ENCODE results near the gene SEPTIN3. TPM values are rescaled to one million over a fixed set of nuclear protein-coding genes. Genes with fewer than 3 reads are reported as not detected.

The SEPTIN3 gene
- total and polyA plus RNA-seq, 9 of the 15 experiments (the other 6 are each of a cell fraction or from before 2014, with no cell fraction given): 0.06 TPM; not detected in 8

DNA sequence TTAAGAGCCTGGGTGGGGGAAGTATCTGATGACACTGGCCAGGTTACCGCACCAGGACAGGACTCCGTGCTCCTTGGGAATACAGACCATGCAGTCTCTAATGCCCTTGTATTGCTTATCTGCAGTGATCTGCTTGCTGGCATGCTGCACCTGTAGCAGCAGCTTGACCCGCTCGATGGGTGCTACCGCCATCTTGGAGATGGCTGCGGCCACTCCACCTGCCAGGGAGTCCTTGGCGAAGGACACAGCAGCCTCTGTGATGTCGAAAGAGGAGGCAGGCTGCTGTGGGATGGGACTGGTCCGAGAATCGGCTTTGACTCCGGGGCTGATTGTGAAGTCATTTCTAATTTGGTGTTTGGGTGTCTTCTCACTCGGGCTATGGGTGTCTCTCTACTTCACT lies 32.5 kb downstream of the SEPTIN3 start:
- Histone ChIP-seq H3K4me3 (no peak overlapping the region), H3K9ac (ENCODE audit: insufficient read depth in 1 of 2, low read depth in 2 of 2, low read length in 2 of 2) (0 out of 4 replicates have a peak overlapping the region, but pooled peaks of 1 of the 2 experiments have one; percentile 26), H3K36me3 (ENCODE audit: control insufficient read depth, insufficient read depth, low read length) (no peaks in the 10 kb centered on the region), H3K4me2 (ENCODE audit: insufficient read depth, low read length) (no peak overlapping the region), H2AFZ (ENCODE audit: low read depth, low read length) (no peak overlapping the region), H3K27ac (ENCODE audit: extremely low read depth, low read depth, low read length) (no peak overlapping the region), H3K9me1 (ENCODE audit: control insufficient read depth, insufficient read depth, low read length) (no peaks in the 10 kb centered on the region), H3K79me2 (ENCODE audit: control insufficient read depth, insufficient read depth, low read length) (no peaks in the 10 kb centered on the region), H4K20me1 (replicated peaks; ENCODE audit: control insufficient read depth, insufficient read depth, low read length) (no peaks in the 10 kb centered on the region), H3K9me3 (replicated peaks; ENCODE audit: control insufficient read depth, insufficient read depth, low read depth, low read length) (no peaks in the 10 kb centered on the region), H3K4me1 (replicated peaks in 1 of 2; ENCODE audit: control insufficient read depth in 2 of 2, insufficient read depth in 2 of 2, low read length in 2 of 2) (peaks cover 0 to 6% of the 10 kb centered on the region in 2 experiments; a peak in 2 of 5 replicates), H3K27me3 (ENCODE audit: control insufficient read depth in 2 of 2, insufficient read depth in 2 of 2, low read length in 2 of 2) (peaks cover 7 to 19% of the 10 kb centered on the region in 2 experiments; a peak in 3 of 5 replicates)
- intact Hi-C loops (cut with micrococcal nuclease) (no loop called here), in situ Hi-C loops (cut with MboI) (no loop called here)
- no peak for ATAC-seq
- ChIA-PET CTCF (ENCODE audit: low intra/inter-chr PET ratio) (no interaction called here), POLR2A (interaction anchor here (0.6 kb wide), 1 partner anchor 14 kb away, joined by 4 read pairs; no protein-coding TSS in a partner anchor)
- 8% methylated on average over 11 of the region's 12 CpGs for WGBS (ENCODE audit: insufficient coverage, low coverage, missing lambda C conversion rate)
- no TSS peak for BruUV-seq (replicated peaks)
- TF ChIP-seq ETV6 (IDR thresholded peaks at IDR 0.05; ENCODE audit: borderline replicate concordance in 1 of 2, low read depth in 2 of 2, low read length in 1 of 2): no peak
- no peak for TF ChIP-seq ETV6 (CRISPR knock-in tag; IDR thresholded peaks at IDR 0.05; ENCODE audit: borderline replicate concordance)
- no peak for TF ChIP-seq NBN (IDR thresholded peaks at IDR 0.05; ENCODE audit: low read depth)
- TF ChIP-seq, protein P1, sequence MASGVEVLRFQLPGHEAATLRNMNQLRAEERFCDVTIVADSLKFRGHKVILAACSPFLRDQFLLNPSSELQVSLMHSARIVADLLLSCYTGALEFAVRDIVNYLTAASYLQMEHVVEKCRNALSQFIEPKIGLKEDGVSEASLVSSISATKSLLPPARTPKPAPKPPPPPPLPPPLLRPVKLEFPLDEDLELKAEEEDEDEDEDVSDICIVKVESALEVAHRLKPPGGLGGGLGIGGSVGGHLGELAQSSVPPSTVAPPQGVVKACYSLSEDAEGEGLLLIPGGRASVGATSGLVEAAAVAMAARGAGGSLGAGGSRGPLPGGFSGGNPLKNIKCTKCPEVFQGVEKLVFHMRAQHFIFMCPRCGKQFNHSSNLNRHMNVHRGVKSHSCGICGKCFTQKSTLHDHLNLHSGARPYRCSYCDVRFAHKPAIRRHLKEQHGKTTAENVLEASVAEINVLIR (CRISPR knock-in tag; IDR thresholded peaks at IDR 0.05): no peak
- no peak for TF ChIP-seq GTF2E2 (tag; IDR thresholded peaks at IDR 0.05)
- TF ChIP-seq LEF1 (IDR thresholded peaks at IDR 0.05): no peak
- TF ChIP-seq NFXL1 (CRISPR knock-in tag; IDR thresholded peaks at IDR 0.05): no peak
- DNase-seq (ENCODE audit: extremely low read depth in 1 of 4, low spot score in 3 of 4): no peak
- no peak for FAIRE-seq
